ENCODE measurements around the gene EPHB4. TPM values are rescaled to one million over a fixed set of nuclear protein-coding genes. Genes with fewer than 3 reads are reported as not detected.
A peak's percentile ranks its signal among the peaks of the same experiment; 100 is the strongest.

Gene EPHB4
- total and polyA plus RNA-seq, 2 experiments from 2014 or later, result 23.3 to 164 TPM

DNA sequence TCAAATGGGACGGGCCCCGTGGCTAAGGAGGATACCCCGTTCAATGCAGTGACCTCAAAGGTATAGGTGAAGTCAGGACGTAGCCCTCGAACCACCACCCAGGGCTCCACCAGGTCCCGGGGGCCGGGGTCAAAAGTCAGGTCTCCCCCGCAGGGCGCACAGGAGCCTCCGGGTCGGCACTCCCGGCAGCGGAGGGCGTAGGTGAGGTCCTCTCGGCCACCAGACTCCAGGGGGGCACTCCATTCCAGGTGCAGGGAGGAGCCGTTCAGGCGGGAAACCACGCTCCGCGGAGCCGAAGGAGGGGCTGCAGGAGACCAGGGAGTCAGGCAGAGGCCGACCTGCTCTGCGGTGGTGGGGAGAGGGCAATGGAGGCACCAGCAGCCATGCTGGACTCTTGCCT, 7.7 kb downstream of the EPHB4 start:
- TF ChIP-seq, protein P1, sequence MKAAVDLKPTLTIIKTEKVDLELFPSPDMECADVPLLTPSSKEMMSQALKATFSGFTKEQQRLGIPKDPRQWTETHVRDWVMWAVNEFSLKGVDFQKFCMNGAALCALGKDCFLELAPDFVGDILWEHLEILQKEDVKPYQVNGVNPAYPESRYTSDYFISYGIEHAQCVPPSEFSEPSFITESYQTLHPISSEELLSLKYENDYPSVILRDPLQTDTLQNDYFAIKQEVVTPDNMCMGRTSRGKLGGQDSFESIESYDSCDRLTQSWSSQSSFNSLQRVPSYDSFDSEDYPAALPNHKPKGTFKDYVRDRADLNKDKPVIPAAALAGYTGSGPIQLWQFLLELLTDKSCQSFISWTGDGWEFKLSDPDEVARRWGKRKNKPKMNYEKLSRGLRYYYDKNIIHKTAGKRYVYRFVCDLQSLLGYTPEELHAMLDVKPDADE (IDR thresholded peaks at IDR 0.05), result no peak
- TF ChIP-seq CTCF (conservative IDR thresholded peaks at IDR 0.05; ENCODE audit: low read depth in 2 of 2) (no peak), JUNB (IDR thresholded peaks at IDR 0.05; ENCODE audit: unreplicated experiment) (no peak), EZH2 (IDR thresholded peaks at IDR 0.05; ENCODE audit: low read depth, unreplicated experiment) (no peak), EZH2phosphoT487 (IDR thresholded peaks at IDR 0.05; ENCODE audit: unreplicated experiment) (no peak), STAT1 (IDR thresholded peaks at IDR 0.05; ENCODE audit: unreplicated experiment) (no peak), CREB1 (CRISPR knock-in tag; IDR thresholded peaks at IDR 0.05; ENCODE audit: low read depth) (no peak), ZNF114 (CRISPR knock-in tag; IDR thresholded peaks at IDR 0.05) (no peak), POLR2AphosphoS5 (IDR thresholded peaks at IDR 0.05; ENCODE audit: low read depth) (no peak), REST (IDR thresholded peaks at IDR 0.05; ENCODE audit: unreplicated experiment) (no peak), ZNF331 (CRISPR knock-in tag; IDR thresholded peaks at IDR 0.05; ENCODE audit: low read depth) (no peak), NANOG (IDR thresholded peaks at IDR 0.05; ENCODE audit: borderline replicate concordance) (no peak)
- TF ChIP-seq, protein P2, sequence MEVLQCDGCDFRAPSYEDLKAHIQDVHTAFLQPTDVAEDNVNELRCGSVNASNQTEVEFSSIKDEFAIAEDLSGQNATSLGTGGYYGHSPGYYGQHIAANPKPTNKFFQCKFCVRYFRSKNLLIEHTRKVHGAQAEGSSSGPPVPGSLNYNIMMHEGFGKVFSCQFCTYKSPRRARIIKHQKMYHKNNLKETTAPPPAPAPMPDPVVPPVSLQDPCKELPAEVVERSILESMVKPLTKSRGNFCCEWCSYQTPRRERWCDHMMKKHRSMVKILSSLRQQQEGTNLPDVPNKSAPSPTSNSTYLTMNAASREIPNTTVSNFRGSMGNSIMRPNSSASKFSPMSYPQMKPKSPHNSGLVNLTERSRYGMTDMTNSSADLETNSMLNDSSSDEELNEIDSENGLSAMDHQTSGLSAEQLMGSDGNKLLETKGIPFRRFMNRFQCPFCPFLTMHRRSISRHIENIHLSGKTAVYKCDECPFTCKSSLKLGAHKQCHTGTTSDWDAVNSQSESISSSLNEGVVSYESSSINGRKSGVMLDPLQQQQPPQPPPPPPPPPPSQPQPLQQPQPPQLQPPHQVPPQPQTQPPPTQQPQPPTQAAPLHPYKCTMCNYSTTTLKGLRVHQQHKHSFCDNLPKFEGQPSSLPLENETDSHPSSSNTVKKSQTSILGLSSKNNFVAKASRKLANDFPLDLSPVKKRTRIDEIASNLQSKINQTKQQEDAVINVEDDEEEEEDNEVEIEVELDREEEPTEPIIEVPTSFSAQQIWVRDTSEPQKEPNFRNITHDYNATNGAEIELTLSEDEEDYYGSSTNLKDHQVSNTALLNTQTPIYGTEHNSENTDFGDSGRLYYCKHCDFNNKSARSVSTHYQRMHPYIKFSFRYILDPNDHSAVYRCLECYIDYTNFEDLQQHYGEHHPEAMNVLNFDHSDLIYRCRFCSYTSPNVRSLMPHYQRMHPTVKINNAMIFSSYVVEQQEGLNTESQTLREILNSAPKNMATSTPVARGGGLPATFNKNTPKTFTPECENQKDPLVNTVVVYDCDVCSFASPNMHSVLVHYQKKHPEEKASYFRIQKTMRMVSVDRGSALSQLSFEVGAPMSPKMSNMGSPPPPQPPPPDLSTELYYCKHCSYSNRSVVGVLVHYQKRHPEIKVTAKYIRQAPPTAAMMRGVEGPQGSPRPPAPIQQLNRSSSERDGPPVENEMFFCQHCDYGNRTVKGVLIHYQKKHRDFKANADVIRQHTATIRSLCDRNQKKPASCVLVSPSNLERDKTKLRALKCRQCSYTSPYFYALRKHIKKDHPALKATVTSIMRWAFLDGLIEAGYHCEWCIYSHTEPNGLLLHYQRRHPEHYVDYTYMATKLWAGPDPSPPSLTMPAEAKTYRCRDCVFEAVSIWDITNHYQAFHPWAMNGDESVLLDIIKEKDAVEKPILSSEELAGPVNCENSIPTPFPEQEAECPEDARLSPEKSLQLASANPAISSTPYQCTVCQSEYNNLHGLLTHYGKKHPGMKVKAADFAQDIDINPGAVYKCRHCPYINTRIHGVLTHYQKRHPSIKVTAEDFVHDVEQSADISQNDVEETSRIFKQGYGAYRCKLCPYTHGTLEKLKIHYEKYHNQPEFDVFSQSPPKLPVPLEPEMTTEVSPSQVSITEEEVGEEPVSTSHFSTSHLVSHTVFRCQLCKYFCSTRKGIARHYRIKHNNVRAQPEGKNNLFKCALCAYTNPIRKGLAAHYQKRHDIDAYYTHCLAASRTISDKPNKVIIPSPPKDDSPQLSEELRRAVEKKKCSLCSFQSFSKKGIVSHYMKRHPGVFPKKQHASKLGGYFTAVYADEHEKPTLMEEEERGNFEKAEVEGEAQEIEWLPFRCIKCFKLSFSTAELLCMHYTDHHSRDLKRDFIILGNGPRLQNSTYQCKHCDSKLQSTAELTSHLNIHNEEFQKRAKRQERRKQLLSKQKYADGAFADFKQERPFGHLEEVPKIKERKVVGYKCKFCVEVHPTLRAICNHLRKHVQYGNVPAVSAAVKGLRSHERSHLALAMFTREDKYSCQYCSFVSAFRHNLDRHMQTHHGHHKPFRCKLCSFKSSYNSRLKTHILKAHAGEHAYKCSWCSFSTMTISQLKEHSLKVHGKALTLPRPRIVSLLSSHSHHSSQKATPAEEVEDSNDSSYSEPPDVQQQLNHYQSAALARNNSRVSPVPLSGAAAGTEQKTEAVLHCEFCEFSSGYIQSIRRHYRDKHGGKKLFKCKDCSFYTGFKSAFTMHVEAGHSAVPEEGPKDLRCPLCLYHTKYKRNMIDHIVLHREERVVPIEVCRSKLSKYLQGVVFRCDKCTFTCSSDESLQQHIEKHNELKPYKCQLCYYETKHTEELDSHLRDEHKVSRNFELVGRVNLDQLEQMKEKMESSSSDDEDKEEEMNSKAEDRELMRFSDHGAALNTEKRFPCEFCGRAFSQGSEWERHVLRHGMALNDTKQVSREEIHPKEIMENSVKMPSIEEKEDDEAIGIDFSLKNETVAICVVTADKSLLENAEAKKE (CRISPR knock-in tag; IDR thresholded peaks at IDR 0.05), result no peak
- H3K27ac ChIP-seq (ENCODE audit: low read depth), result no peak overlapping the region
- no peak overlapping the region for H3K4me3 Mint-ChIP-seq
- H3K4me3 ChIP-seq, result no peak overlapping the region
- ATAC-seq, result no peak
- 0 out of 2 replicates have a peak, but pooled peaks cover under 1% of the 10 kb centered on the region for H3K4me1 ChIP-seq (ENCODE audit: insufficient read depth)
- H3K27ac Mint-ChIP-seq, result no peak overlapping the region
- peak; percentile 0 for DNase-seq (ENCODE audit: low spot score)
- H3F3A ChIP-seq (replicated peaks; ENCODE audit: low read depth), result 0 out of 2 replicates have a peak, but pooled peaks cover 15% of the 10 kb centered on the region
- peaks cover 2% of the 10 kb centered on the region; the same call in 2 of the 3 replicates for H3K4me1 Mint-ChIP-seq
- H3K9me3 Mint-ChIP-seq, result no peaks in the 10 kb centered on the region
- peaks cover 7% of the 10 kb centered on the region for H3K27me3 Mint-ChIP-seq (ENCODE audit: insufficient read depth, low read depth, poor library complexity)
- H3K9me2 ChIP-seq (ENCODE audit: insufficient read depth), result no peaks in the 10 kb centered on the region
- H2AFZ ChIP-seq, result no peak overlapping the region
- H3K4me2 ChIP-seq, result no peak overlapping the region
- H3K36me3 ChIP-seq (ENCODE audit: insufficient read depth), result peaks cover 67% of the 10 kb centered on the region
- H3K79me2 ChIP-seq (replicated peaks; ENCODE audit: insufficient read depth), result peaks cover 22% of the 10 kb centered on the region
- no peaks in the 10 kb centered on the region for H3K27me3 ChIP-seq (ENCODE audit: insufficient read depth)
- peaks cover 18% of the 10 kb centered on the region for H4K20me1 ChIP-seq (replicated peaks; ENCODE audit: insufficient read depth)
- peaks cover 95% of the 10 kb centered on the region for H3K36me3 Mint-ChIP-seq (ENCODE audit: low read depth)

All from GM23338 (cell line).